HG03039 (cell line): Measurements from ENCODE around the gene CCNDBP1.
"Not testable (repeated sequence)": the region's sequence is repeated elsewhere in the genome, so short reads cannot be mapped to it uniquely, and the experiment has no call there.

Source experiments
- ATAC-seq: cut with Tn5 transposase; IDR thresholded peaks from one replicate; pipeline ENCODE4 v1.9.1; 2021; ENCODE audit warnings: mild to moderate bottlenecking, moderate library complexity; ENCODE audit not compliant: unreplicated experiment

Gene CCNDBP1

GRCh38 chr15:43185157-43186002 is at the start of gene CCNDBP1:
TSS of gene CCNDBP1 (plus strand) at chr15:43185403. CDS start at chr15:43185499, 96 bp downstream.
- ATAC-seq, result peak; percentile 84

GRCh38 chr15:43143203-43143941 is 41.8 kb upstream of the CCNDBP1 start:
- no peak for ATAC-seq

GRCh38 chr15:43144512-43144911 is 40.7 kb upstream of the CCNDBP1 start:
- no peak for ATAC-seq

GRCh38 chr15:43146184-43146583 is 39.0 kb upstream of the CCNDBP1 start:
- ATAC-seq, result no peak

- no peak for ATAC-seq
Observed at GRCh38 chr15:43150191-43150929, 34.8 kb upstream of the CCNDBP1 start.

GRCh38 chr15:43151688-43152087 is 33.5 kb upstream of the CCNDBP1 start:
- no peak for ATAC-seq

GRCh38 chr15:43153269-43153668 is 31.9 kb upstream of the CCNDBP1 start:
- no peak for ATAC-seq

- ATAC-seq, result no peak
Observed at GRCh38 chr15:43165801-43166325, 19.3 kb upstream of the CCNDBP1 start.

GRCh38 chr15:43167261-43167660 is 17.9 kb upstream of the CCNDBP1 start:
- ATAC-seq, result not testable (repeated sequence)

GRCh38 chr15:43168192-43169107 is 16.8 kb upstream of the CCNDBP1 start:
- ATAC-seq, result no peak

GRCh38 chr15:43169888-43170287 is 15.3 kb upstream of the CCNDBP1 start:
- no peak for ATAC-seq

- not testable (repeated sequence) for ATAC-seq
Observed at GRCh38 chr15:43175656-43176309, 9.4 kb upstream of the CCNDBP1 start.

- ATAC-seq, result not testable (repeated sequence)
Observed at GRCh38 chr15:43177147-43177546, 8.1 kb upstream of the CCNDBP1 start.

GRCh38 chr15:43183270-43183669 is 1.9 kb upstream of the CCNDBP1 start:
- no peak for ATAC-seq

GRCh38 chr15:43184407-43185124 is 637 bp upstream of the CCNDBP1 start:
- ATAC-seq, result no peak

- peak; percentile 9 for ATAC-seq
Observed at GRCh38 chr15:43186003-43186353, 775 bp downstream of the CCNDBP1 start.

- ATAC-seq, result no peak
Observed at GRCh38 chr15:43187544-43188155, 2.4 kb downstream of the CCNDBP1 start.

GRCh38 chr15:43189296-43189695 is 4.1 kb downstream of the CCNDBP1 start:
- ATAC-seq, result no peak
